KG1 (cell line): Measurements from ENCODE around the gene SCG3.
"Not testable (repeated sequence)": the region's sequence is repeated elsewhere in the genome, so short reads cannot be mapped to it uniquely, and the experiment has no call there.

ENCODE experiments used
- DNase-seq: peaks from one replicate; lab custom pipeline; 2025; lab: John Stamatoyannopoulos, UW

Gene SCG3

GRCh38 chr15:51681303-51681963 is at the start of gene SCG3:
Gene SCG3, plus strand, starts transcription at chr15:51681503. Its CDS starts 253 bp downstream, at chr15:51681756.
- DNase-seq = peak; percentile 55

- DNase-seq = no peak
These were observed 46.6 kb upstream of the SCG3 start for GRCh38 chr15:51634591-51635198.

- no peak for DNase-seq
These were observed 39.7 kb upstream of the SCG3 start for GRCh38 chr15:51641490-51642130.

GRCh38 chr15:51642696-51643095 is 38.6 kb upstream of the SCG3 start:
- no peak for DNase-seq

- peak; percentile 31 for DNase-seq
These were observed 34.2 kb upstream of the SCG3 start for GRCh38 chr15:51647128-51647562.

- not testable (repeated sequence) for DNase-seq
These were observed 33.2 kb upstream of the SCG3 start for GRCh38 chr15:51648101-51648500.

GRCh38 chr15:51648643-51649042 is 32.7 kb upstream of the SCG3 start:
- DNase-seq = not testable (repeated sequence)

- DNase-seq = peak; percentile 45
These were observed 31.4 kb upstream of the SCG3 start for GRCh38 chr15:51649659-51650521.

GRCh38 chr15:51652084-51652668 is 29.1 kb upstream of the SCG3 start:
- DNase-seq = no peak

- not testable (repeated sequence) for DNase-seq
These were observed 25.8 kb upstream of the SCG3 start for GRCh38 chr15:51655401-51656057.

GRCh38 chr15:51658664-51659063 is 22.6 kb upstream of the SCG3 start:
- no peak for DNase-seq

GRCh38 chr15:51661072-51661471 is 20.2 kb upstream of the SCG3 start:
- DNase-seq = no peak

- DNase-seq = no peak
These were observed 13.8 kb upstream of the SCG3 start for GRCh38 chr15:51667478-51667877.

- DNase-seq = no peak
These were observed 12.9 kb upstream of the SCG3 start for GRCh38 chr15:51668446-51668845.

GRCh38 chr15:51669381-51669780 is 11.9 kb upstream of the SCG3 start:
- DNase-seq = no peak

GRCh38 chr15:51672155-51672687 is 9.1 kb upstream of the SCG3 start:
- no peak for DNase-seq

GRCh38 chr15:51672913-51673857 is 8.1 kb upstream of the SCG3 start:
- no peak for DNase-seq

GRCh38 chr15:51675234-51675633 is 6.1 kb upstream of the SCG3 start:
- no peak for DNase-seq

- no peak for DNase-seq
These were observed 4.3 kb upstream of the SCG3 start for GRCh38 chr15:51677021-51677420.

GRCh38 chr15:51677452-51677851 is 3.9 kb upstream of the SCG3 start:
- no peak for DNase-seq
